ENCODE measurements around the gene SEMA4D.

Gene SEMA4D

GRCh38 chr9:89500008-89500407 lies 2.1 kb upstream of the SEMA4D start:
- DNase-seq, result no peak

GRCh38 chr9:89498852-89499480 lies 1.1 kb upstream of the SEMA4D start:
- peak; percentile 65 for DNase-seq

GRCh38 chr9:89497257-89497963 lies 503 bp downstream of the SEMA4D start:
- no peak for DNase-seq

GRCh38 chr9:89496645-89497256 lies 1.2 kb downstream of the SEMA4D start:
- DNase-seq, result no peak

GRCh38 chr9:89495824-89496560 lies 1.9 kb downstream of the SEMA4D start:
- no peak for DNase-seq

GRCh38 chr9:89494199-89494598 lies 3.7 kb downstream of the SEMA4D start:
- no peak for DNase-seq

GRCh38 chr9:89493671-89494070 lies 4.2 kb downstream of the SEMA4D start:
- no peak for DNase-seq

GRCh38 chr9:89493181-89493580 lies 4.7 kb downstream of the SEMA4D start:
- no peak for DNase-seq

GRCh38 chr9:89492586-89492985 lies 5.3 kb downstream of the SEMA4D start:
- no peak for DNase-seq

GRCh38 chr9:89491694-89492093 lies 6.2 kb downstream of the SEMA4D start:
- DNase-seq, result no peak

GRCh38 chr9:89489548-89490530 lies 8.1 kb downstream of the SEMA4D start:
- DNase-seq, result no peak

- DNase-seq, result no peak
Observed at GRCh38 chr9:89488936-89489335, 9.0 kb downstream of the SEMA4D start.

- DNase-seq, result no peak
Observed at GRCh38 chr9:89488131-89488530, 9.8 kb downstream of the SEMA4D start.

- no peak for DNase-seq
Observed at GRCh38 chr9:89486681-89487080, 11.2 kb downstream of the SEMA4D start.

GRCh38 chr9:89484475-89485404 lies 13.2 kb downstream of the SEMA4D start:
- no peak for DNase-seq

GRCh38 chr9:89483592-89484474 lies 14.1 kb downstream of the SEMA4D start:
- DNase-seq, result no peak

GRCh38 chr9:89482901-89483361 lies 15.0 kb downstream of the SEMA4D start:
- DNase-seq, result no peak

- no peak for DNase-seq
Observed at GRCh38 chr9:89482056-89482851, 15.7 kb downstream of the SEMA4D start.

- DNase-seq, result no peak
Observed at GRCh38 chr9:89481538-89481915, 16.4 kb downstream of the SEMA4D start.

Measured in GF-D8 (cell line).